ENCODE data around the gene RPTOR.
A peak's percentile ranks its signal among the peaks of the same experiment; 100 is the strongest.

RPTOR gene

GRCh38 chr17:80800481-80801391, 256.1 kb downstream of the RPTOR start:
- no peak overlapping the region for H2AFZ ChIP-seq (ENCODE audit: low read length)
- H3K79me2 ChIP-seq (ENCODE audit: insufficient read depth, low read length): no peaks in the 10 kb centered on the region
- no peak overlapping the region for H3K4me3 ChIP-seq (ENCODE audit: low read depth, low read length, poor library complexity, severe bottlenecking)
- no peaks in the 10 kb centered on the region for H3K9me2 ChIP-seq (ENCODE audit: low read depth, low read length)
- peaks cover 21% of the 10 kb centered on the region for H3K4me1 ChIP-seq (ENCODE audit: insufficient read depth, low read length, severe bottlenecking)
- peak overlapping the region; percentile 87 for H3K27ac ChIP-seq (ENCODE audit: low read depth, low read length, poor library complexity, severe bottlenecking)
- H3K27me3 ChIP-seq (ENCODE audit: insufficient read depth, low read length): no peaks in the 10 kb centered on the region
- no peak overlapping the region for H3K4me2 ChIP-seq (ENCODE audit: low read length)
- no peak overlapping the region for H3K9ac ChIP-seq (ENCODE audit: low read length)
- TF ChIP-seq EZH2 (IDR thresholded peaks at IDR 0.05; ENCODE audit: borderline replicate concordance, low read length) (no peak), CTCF (IDR thresholded peaks at IDR 0.05; ENCODE audit: low read length) (no peak)
- H3K36me3 ChIP-seq (ENCODE audit: insufficient read depth, low read length): peaks cover 100% of the 10 kb centered on the region
- H3F3A ChIP-seq (ENCODE audit: insufficient read depth, low read length): no peaks in the 10 kb centered on the region
- peaks cover 2% of the 10 kb centered on the region for H3K9me3 ChIP-seq (ENCODE audit: low read length)
- no peaks in the 10 kb centered on the region for H4K20me1 ChIP-seq (ENCODE audit: insufficient read depth, low read length)

DNA sequence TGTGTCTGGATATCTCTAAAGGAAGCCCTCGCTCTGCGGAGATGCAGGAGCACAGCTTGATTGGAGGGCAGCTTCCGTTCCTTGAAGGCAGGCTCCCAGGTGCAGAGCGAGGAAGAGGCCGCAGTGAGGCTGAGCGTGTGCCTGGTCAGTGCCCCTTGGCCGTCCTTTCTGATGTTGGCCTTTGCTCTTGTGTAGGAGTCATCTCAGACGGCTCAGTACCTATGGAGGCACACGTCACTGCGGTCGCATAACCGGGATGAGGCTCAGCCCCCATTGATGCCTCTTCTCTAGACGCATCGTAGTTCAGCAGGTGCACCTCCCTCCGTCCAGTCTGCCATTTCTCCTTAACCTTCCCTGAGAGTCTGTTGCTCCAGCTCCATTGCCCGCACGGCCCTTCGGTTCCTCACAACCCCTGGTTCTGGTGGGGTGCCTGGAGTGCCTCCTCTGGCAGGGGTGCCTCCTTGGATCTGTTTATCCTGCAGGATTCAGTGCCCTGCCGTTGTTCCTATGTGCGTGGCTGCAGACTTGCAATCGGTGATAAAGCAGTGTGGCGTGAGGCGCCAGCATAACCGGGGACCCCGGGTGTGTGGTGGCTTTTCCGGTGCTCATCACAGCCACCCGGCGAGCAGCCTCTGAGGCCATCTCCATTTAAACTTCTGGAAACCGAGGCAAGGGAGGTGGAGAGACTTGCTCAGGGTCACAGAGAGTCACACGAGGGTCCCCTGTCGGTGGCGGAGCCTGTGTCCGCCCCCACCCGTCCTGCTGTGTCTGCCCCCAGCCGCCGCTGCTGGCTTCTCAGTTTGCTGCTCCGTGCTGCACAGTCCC, 258.2 kb downstream of the RPTOR start:
- Histone ChIP-seq H3K4me1 (ENCODE audit: insufficient read depth, low read length, severe bottlenecking) (peaks cover 20% of the 10 kb centered on the region), H3K27ac (ENCODE audit: low read depth, low read length, poor library complexity, severe bottlenecking) (no peak overlapping the region), H3K9ac (ENCODE audit: low read length) (no peak overlapping the region), H3K36me3 (ENCODE audit: insufficient read depth, low read length) (peaks cover 100% of the 10 kb centered on the region), H4K20me1 (ENCODE audit: insufficient read depth, low read length) (no peaks in the 10 kb centered on the region), H3K4me3 (ENCODE audit: low read depth, low read length, poor library complexity, severe bottlenecking) (no peak overlapping the region), H2AFZ (ENCODE audit: low read length) (no peak overlapping the region), H3K9me2 (ENCODE audit: low read depth, low read length) (no peaks in the 10 kb centered on the region), H3K27me3 (ENCODE audit: insufficient read depth, low read length) (no peaks in the 10 kb centered on the region), H3K79me2 (ENCODE audit: insufficient read depth, low read length) (peaks cover 6% of the 10 kb centered on the region; the same call in 1 of the 2 replicates), H3K4me2 (ENCODE audit: low read length) (no peak overlapping the region), H3F3A (ENCODE audit: insufficient read depth, low read length) (no peaks in the 10 kb centered on the region), H3K9me3 (ENCODE audit: low read length) (peaks cover 9% of the 10 kb centered on the region)
- TF ChIP-seq CTCF (IDR thresholded peaks at IDR 0.05; ENCODE audit: low read length): no peak
- no peak for TF ChIP-seq EZH2 (IDR thresholded peaks at IDR 0.05; ENCODE audit: borderline replicate concordance, low read length)

DNA sequence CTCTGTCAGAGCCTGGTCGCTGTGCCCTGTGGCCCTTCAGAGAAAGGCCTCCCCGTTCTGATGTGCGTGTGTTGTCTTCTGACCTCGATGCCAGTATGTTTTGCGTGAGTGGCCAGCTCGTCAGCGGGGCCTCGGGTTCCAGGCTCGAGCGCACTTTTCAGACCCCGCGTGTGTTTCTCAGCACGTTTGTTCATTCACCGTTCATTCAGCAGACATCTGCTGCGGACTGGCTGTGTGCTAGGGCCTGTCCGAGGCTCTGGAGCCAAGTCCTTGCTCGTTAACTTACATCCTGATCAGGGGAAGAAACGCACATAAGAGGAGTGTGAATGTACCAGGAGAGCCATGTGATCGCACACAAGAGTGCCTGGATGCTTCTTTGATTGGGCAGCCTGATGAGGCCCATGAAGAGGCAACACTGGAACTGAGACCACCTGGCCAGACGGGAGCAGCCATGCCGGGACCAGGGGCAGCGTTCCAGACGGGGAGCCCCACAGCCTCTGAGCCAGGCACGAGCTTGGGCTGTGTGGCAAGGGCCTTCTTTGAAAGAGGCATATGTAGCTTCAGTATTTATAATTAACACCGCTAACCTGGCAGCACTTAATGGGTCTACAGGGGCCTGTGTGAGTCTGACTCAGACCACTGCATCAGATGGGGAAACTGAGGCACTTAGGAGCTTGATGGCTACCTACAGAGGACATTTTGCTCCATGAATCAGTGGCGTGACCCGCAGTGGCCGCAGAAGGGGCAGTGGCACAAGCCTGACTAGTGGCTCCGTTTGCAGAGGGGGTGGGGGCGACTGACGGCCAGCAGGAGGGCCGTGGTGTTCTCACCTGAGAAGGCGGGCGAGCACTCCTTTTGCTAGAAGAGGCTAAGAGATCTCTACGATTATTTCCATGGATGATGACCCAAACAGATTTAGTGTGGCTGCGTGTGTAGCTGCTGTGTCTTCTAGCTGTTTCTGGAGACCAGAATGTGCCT, 259.1 kb downstream of the RPTOR start:
- Histone ChIP-seq H4K20me1 (ENCODE audit: insufficient read depth, low read length) (no peaks in the 10 kb centered on the region), H3K4me2 (ENCODE audit: low read length) (no peak overlapping the region), H2AFZ (ENCODE audit: low read length) (no peak overlapping the region), H3K9me3 (ENCODE audit: low read length) (peaks cover 9% of the 10 kb centered on the region), H3K4me3 (ENCODE audit: low read depth, low read length, poor library complexity, severe bottlenecking) (no peak overlapping the region), H3K4me1 (ENCODE audit: insufficient read depth, low read length, severe bottlenecking) (peaks cover 11% of the 10 kb centered on the region), H3K27me3 (ENCODE audit: insufficient read depth, low read length) (no peaks in the 10 kb centered on the region), H3K9ac (ENCODE audit: low read length) (no peak overlapping the region), H3K36me3 (ENCODE audit: insufficient read depth, low read length) (peaks cover 100% of the 10 kb centered on the region), H3F3A (ENCODE audit: insufficient read depth, low read length) (no peaks in the 10 kb centered on the region), H3K9me2 (ENCODE audit: low read depth, low read length) (no peaks in the 10 kb centered on the region), H3K27ac (ENCODE audit: low read depth, low read length, poor library complexity, severe bottlenecking) (no peak overlapping the region), H3K79me2 (ENCODE audit: insufficient read depth, low read length) (peaks cover 7% of the 10 kb centered on the region; the same call in 1 of the 2 replicates)
- TF ChIP-seq EZH2 (IDR thresholded peaks at IDR 0.05; ENCODE audit: borderline replicate concordance, low read length) (no peak), CTCF (IDR thresholded peaks at IDR 0.05; ENCODE audit: low read length) (no peak)

All from OCI-LY1 (cell line).